Skeletal muscle cell (primary cell): ENCODE measurements around the gene IPPK.
A peak's percentile ranks its signal among the peaks of the same experiment; 100 is the strongest.
"Not testable (repeated sequence)": the region's sequence is repeated elsewhere in the genome, so short reads cannot be mapped to it uniquely, and the experiment has no call there.

ENCODE experiments used
- DNase-seq: peaks from one replicate; pipeline ENCODE4 v3.0.0-alpha.2; 2010; ENCODE audit warnings: low read depth
- H3K4me3 ChIP-seq: 2 replicates; pipeline ENCODE4 v1.5.1; 2011; ENCODE audit warnings: low read depth, mild to moderate bottlenecking, control low read depth, low read length, moderate library complexity

The IPPK gene

GRCh38 chr9:92607773-92608172, 62.2 kb downstream of the IPPK start:
- no peak overlapping the region for H3K4me3 ChIP-seq
- peak; percentile 84 for DNase-seq

DNA sequence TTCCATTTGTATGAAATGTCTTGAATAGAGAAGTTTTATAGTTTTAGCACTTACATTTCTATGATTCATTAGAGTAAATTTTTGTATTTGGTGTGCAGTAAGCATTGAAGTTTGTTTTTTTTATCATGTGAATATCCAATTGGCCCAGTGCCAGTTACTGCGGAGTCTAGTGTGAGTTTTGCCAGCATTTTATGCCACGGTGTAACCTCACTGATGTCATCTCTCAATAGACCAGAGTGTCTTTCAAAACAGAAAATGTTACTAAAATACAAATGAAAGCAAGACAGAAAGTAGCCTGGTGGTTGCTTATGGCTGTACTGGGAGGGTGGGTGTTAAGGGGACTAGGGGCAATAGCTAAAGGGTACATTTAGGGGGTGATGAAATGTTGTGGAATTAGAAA, 62.8 kb downstream of the IPPK start:
- no peak overlapping the region for H3K4me3 ChIP-seq

GRCh38 chr9:92605224-92605623, 64.7 kb downstream of the IPPK start:
- DNase-seq: no peak
- no peak overlapping the region for H3K4me3 ChIP-seq

More for the DNA sequence above, 62.8 kb downstream of the IPPK start:
- peak; percentile 69 for DNase-seq

- H3K4me3 ChIP-seq: no peak overlapping the region
- no peak for DNase-seq
These were observed 65.9 kb downstream of the IPPK start for GRCh38 chr9:92603990-92604389.

GRCh38 chr9:92603100-92603499, 66.8 kb downstream of the IPPK start:
- no peak for DNase-seq
- H3K4me3 ChIP-seq: no peak overlapping the region

GRCh38 chr9:92602413-92602812, 67.5 kb downstream of the IPPK start:
- no peak overlapping the region for H3K4me3 ChIP-seq
- no peak for DNase-seq

GRCh38 chr9:92601451-92601850, 68.5 kb downstream of the IPPK start:
- DNase-seq: no peak
- H3K4me3 ChIP-seq: no peak overlapping the region

DNA sequence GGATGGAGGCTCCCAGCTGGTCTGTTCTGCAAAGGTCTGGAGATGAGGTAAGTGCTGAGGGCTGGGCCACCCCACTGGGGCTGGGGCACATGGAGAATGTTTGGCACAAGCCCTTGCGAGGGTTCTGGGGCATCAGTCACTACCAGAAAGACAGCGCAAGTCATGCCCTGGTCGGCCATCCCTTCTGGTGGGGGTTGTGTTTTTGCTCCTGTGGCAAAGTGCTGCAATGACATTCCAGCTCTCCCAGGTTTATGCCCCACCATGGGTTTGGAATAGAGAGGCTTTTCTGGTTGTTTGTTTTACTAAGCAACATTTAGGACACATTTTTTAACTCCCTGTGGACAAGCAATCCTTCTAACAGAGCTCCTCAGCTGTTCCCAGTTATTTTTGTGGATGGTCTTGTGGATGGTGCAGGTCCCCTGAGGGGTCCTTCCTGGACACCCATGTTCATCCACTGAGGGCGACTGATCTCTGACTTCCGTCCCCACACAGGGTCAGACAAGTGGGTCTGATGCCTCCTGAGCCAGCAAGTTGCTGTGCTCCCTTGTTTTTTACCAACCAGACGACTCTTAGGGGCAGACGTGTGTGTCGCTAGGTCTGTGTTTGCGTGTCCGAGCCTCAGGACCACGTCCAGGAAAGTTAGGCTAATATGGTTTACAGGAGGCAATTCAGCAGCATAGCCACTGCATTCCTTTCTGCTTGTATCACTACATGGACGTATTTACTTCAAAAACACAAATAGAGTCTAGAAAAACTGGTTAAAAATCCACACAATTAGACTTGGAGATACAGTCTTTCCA, 69.3 kb downstream of the IPPK start:
- no peak for DNase-seq

DNA sequence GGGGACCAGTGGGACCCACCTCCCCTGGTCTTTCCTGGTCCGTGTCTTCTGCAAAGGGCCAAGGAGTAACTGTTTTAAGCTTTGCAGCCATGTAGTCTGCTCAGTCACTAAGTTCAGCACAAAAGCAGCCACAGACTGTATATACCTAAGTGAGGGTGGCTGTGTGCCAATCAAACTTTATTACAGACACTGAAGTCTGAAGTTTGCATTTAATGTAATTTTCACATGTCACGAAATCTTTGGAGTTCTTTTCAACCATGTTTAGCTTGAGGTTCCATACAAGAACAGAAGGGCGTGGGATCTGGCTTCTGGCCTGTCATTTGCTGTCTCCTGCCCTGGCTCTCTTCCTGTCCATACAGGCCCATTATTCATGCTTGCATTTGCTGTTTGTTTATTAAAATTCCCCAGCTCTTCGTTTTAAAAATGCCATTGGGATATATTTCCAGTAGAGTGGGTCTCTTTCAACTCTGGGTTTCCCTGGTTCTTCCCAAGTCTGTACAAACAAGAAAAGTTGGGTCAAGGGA, 69.9 kb downstream of the IPPK start:
- no peak for DNase-seq
- no peak overlapping the region for H3K4me3 ChIP-seq

More for the DNA sequence above, 69.3 kb downstream of the IPPK start:
- H3K4me3 ChIP-seq: no peak overlapping the region

- no peak overlapping the region for H3K4me3 ChIP-seq
- DNase-seq: no peak
These were observed 71.5 kb downstream of the IPPK start for GRCh38 chr9:92598382-92598781.

GRCh38 chr9:92595930-92596329, 74.0 kb downstream of the IPPK start:
- no peak for DNase-seq
- no peak overlapping the region for H3K4me3 ChIP-seq

DNA sequence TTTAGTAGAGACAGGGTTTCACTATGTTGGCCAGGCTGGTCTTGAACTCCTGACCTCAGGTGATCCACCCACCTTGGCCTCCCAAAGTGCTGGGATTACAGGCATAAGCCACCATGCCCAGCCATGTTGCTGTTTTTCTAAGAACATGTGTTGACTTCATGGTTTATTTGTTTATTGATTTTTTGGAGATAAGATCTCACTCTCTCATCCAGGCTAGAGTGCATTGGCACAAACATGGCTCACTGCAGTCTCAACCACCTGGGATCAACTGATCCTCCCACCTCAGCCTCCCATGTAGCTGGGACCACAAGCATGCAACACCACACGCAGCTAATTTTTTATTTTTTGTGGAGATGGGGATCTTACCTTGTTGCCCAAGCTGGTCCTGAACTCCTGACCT, 74.9 kb downstream of the IPPK start:
- not testable (repeated sequence) for DNase-seq, H3K4me3 ChIP-seq

GRCh38 chr9:92592946-92593861, 76.7 kb downstream of the IPPK start:
- H3K4me3 ChIP-seq: no peak overlapping the region
- DNase-seq: no peak

GRCh38 chr9:92592537-92592936, 77.4 kb downstream of the IPPK start:
- no peak overlapping the region for H3K4me3 ChIP-seq
- DNase-seq: no peak

DNA sequence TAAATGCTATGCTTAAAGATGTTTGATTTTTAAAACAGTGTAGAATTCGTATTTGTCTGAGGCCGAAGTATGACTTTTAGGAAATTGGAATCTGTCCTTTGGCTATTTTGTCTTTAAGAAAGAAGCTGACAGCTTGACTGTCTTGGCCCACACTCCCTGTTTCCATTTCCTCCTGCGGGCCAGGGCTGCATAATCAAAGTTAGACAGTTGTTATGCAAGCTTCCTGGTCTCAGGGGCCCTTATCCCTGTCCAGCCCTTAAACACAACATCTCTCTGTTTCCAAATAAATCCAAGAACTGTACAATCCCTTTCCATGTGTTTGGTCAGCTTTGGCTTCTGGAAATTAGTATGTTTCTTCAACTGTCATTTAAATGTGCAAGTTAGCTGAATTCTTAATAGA, 79.6 kb downstream of the IPPK start:
- no peak overlapping the region for H3K4me3 ChIP-seq
- DNase-seq: peak; percentile 42

GRCh38 chr9:92589923-92590322, 80.0 kb downstream of the IPPK start:
- H3K4me3 ChIP-seq: no peak overlapping the region
- DNase-seq: no peak

GRCh38 chr9:92576175-92576574, 93.8 kb downstream of the IPPK start:
- no peak for DNase-seq
- no peak overlapping the region for H3K4me3 ChIP-seq

DNA sequence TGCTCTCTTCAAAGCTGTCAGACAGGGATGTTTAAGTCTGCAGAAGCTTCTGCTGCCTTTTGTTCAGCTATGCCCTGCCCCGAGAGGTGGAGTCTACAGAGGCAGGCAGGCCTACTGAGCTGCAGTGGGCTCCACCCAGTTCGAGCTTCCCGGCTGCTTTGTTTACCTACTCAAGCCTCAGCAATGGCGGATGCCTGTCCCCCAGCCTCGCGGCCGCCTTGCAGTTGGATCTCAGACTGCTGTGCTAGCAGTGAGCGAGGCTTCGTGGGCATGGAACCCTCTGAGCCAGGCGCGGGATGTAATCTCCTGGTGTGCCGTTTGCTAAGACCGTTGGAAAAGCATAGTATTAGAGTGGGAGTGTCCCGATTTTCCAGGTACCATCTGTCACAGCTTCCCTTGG, 96.3 kb downstream of the IPPK start:
- H3K4me3 ChIP-seq, DNase-seq: not testable (repeated sequence)

DNA sequence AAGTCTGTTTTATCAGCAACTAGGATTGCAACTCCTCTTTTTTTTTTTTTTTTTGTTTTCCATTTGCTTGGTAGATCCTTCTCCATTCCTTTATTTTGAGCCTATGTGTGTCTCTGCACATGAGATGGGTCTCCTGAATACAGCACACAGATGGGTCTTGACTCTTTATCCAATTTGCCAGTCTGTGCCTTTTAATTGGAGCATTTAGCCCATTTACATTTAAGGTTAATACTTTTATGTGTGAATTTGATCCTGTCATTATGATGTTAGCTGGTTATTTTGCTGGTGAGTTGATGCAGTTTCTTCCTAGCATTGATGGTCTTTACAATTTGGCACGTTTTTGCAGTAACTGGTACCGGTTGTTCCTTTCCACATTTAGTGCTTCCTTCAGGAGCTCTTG, 98.1 kb downstream of the IPPK start:
- not testable (repeated sequence) for DNase-seq, H3K4me3 ChIP-seq

DNA sequence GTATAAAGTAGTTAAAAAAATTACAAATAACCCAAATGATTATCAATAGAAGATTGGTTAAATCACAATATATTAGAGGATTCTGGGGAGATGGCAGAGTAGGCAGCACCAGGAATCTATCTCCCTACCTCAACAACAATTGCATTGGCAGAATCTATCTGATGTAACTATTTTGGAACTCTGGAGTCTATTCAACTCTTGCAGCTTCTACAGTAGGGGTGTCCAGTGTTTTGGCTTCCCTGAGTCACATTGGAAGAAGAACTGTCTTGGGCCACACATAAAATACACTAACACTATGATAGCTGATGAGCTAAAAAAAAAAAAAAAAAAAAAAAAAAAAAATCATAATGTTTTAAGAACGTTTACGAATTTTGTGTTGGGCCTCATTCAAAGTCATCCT, 104.9 kb downstream of the IPPK start:
- H3K4me3 ChIP-seq: no peak overlapping the region
- DNase-seq: peak; percentile 9
